GM23248 (cell line): Measurements from ENCODE around the gene CSTF2. TPM values are rescaled to one million over a fixed set of nuclear protein-coding genes. Genes with fewer than 3 reads are reported as not detected.

Experiments used
- DNase-seq: peaks from one replicate; pipeline ENCODE4 v3.0.0-alpha.2; 2015
- H2AFZ ChIP-seq: fragments of 200-600 bp; sonication (generic); 2 replicates; pipeline ENCODE4 v1.6.1; 2016; ENCODE audit warnings: antibody characterized with exemption
- H3F3A ChIP-seq: fragments of 200-600 bp; sonication (generic); 2 replicates; pipeline ENCODE4 v1.6.1; 2016; ENCODE audit warnings: mild to moderate bottlenecking, antibody characterized with exemption, mixed run types; ENCODE audit not compliant: insufficient read depth
- H3K27ac ChIP-seq: fragments of 200-600 bp; sonication (generic); 2 replicates; pipeline ENCODE4 v1.5.1; 2016; ENCODE audit warnings: mild to moderate bottlenecking
- H3K27me3 ChIP-seq: fragments of 200-600 bp; sonication (generic); replicated peaks from 2 replicates; pipeline ENCODE4 v1.6.1; 2016; ENCODE audit warnings: mild to moderate bottlenecking; ENCODE audit not compliant: insufficient read depth
- H3K36me3 ChIP-seq: fragments of 200-600 bp; sonication (generic); 2 replicates; pipeline ENCODE4 v1.6.1; 2016; ENCODE audit warnings: low read depth, mild to moderate bottlenecking
- H3K4me1 ChIP-seq: fragments of 200-600 bp; sonication (generic); 2 replicates; pipeline ENCODE4 v1.6.1; 2016; ENCODE audit warnings: mild to moderate bottlenecking; ENCODE audit not compliant: insufficient read depth
- H3K4me2 ChIP-seq: fragments of 200-600 bp; sonication (generic); one replicate; pipeline ENCODE4 v1.6.1; 2016; ENCODE audit warnings: mild to moderate bottlenecking; ENCODE audit not compliant: unreplicated experiment
- H3K4me3 ChIP-seq: fragments of 200-600 bp; sonication (generic); 2 replicates; pipeline ENCODE4 v1.5.1; 2016; ENCODE audit warnings: mild to moderate bottlenecking
- H3K79me2 ChIP-seq: fragments of 200-600 bp; sonication (generic); 2 replicates; pipeline ENCODE4 v1.6.1; 2016; ENCODE audit warnings: mild to moderate bottlenecking; ENCODE audit not compliant: insufficient read depth
- H3K9ac ChIP-seq: fragments of 200-600 bp; sonication (generic); 2 replicates; pipeline ENCODE4 v1.6.1; 2016; ENCODE audit warnings: mild to moderate bottlenecking
- H3K9me2 ChIP-seq: fragments of 200-600 bp; sonication (generic); 2 replicates; pipeline ENCODE4 v1.6.1; 2016; ENCODE audit warnings: mixed run types, mild to moderate bottlenecking, moderate library complexity; ENCODE audit not compliant: insufficient read depth
- H3K9me3 ChIP-seq: fragments of 200-600 bp; sonication (generic); one replicate; pipeline ENCODE4 v1.6.1; 2017; ENCODE audit warnings: low read depth
- H4K20me1 ChIP-seq: fragments of 200-600 bp; sonication (generic); 2 replicates; pipeline ENCODE4 v1.6.0; 2016; ENCODE audit not compliant: insufficient read depth
- EZH2 ChIP-seq: fragments of 200-600 bp; sonication (generic); IDR thresholded peaks from 2 replicates; pipeline ENCODE4 v1.6.1; 2018; ENCODE audit warnings: antibody characterized with exemption, mild to moderate bottlenecking; ENCODE audit not compliant: insufficient read depth, poor library complexity, severe bottlenecking
- EZH2phosphoT487 ChIP-seq: fragments of 200-600 bp; sonication (generic); IDR thresholded peaks from 2 replicates; pipeline ENCODE4 v1.6.1; 2018; ENCODE audit warnings: antibody characterized with exemption, moderate library complexity, mild to moderate bottlenecking, low read depth; ENCODE audit not compliant: insufficient read depth
- WGBS, 2 experiments: methylation state at CpG; one replicate each; pipeline ENCODE4 v1.1.6; 2015 to 2017; ENCODE audit warnings: low lambda C conversion rate in 2 of 2, low coverage in 1 of 2; ENCODE audit errors: missing lambda C conversion rate in 2 of 2; 5-methylcytosine and 5-hydroxymethylcytosine counted together
- in situ Hi-C: fragments of 300-500 bp; cut with MboI; formaldehyde crosslinking; loops from 2 replicates; pipeline ENCODE4 v1.15.0; 2020
- polyA plus RNA-seq: library from polyadenylated mRNA; unstranded; fragments of >200 nt; fragmentation: Nextera tagmentation; extraction: Ambion mirVana; gene quantifications from 2 replicates; pipeline ENCODE4 v1.2.1, GENCODE V29; 2016
- total RNA-seq: library from RNA; depleted of rRNA; stranded (reverse); fragments of >200 nt; shearing (Covaris generic); gene quantifications from 2 replicates; pipeline ENCODE4 v1.2.3, GENCODE V29; 2014

Gene CSTF2
- total and polyA plus RNA-seq, 2 experiments from 2014 or later = 12.3 to 15.7 TPM

- Histone ChIP-seq H3K4me2 (no peak overlapping the region), H2AFZ (no peak overlapping the region), H3K9ac (no peak overlapping the region), H3K27me3 (no peaks in the 10 kb centered on the region), H3K4me1 (no peaks in the 10 kb centered on the region), H3K9me2 (no peaks in the 10 kb centered on the region), H3K79me2 (no peaks in the 10 kb centered on the region), H3K4me3 (no peak overlapping the region), H3K9me3 (no peaks in the 10 kb centered on the region), H3K27ac (no peak overlapping the region), H3F3A (no peaks in the 10 kb centered on the region), H4K20me1 (no peaks in the 10 kb centered on the region), H3K36me3 (no peaks in the 10 kb centered on the region)
- DNase-seq = peak; percentile 54
- 21 to 23% methylated on average over 2 of the region's 2 CpGs for WGBS, 2 experiments
- in situ Hi-C loops = no loop called here
- no peak for TF ChIP-seq EZH2
- TF ChIP-seq EZH2phosphoT487 = no peak
Observed at GRCh38 chrX:100864657-100865391, 44.6 kb downstream of the CSTF2 start.

GRCh38 chrX:100868273-100868672, 48.1 kb downstream of the CSTF2 start:
- Histone ChIP-seq H3K36me3 (no peaks in the 10 kb centered on the region), H3F3A (no peaks in the 10 kb centered on the region), H3K27ac (no peak overlapping the region), H3K9me2 (no peaks in the 10 kb centered on the region), H3K4me3 (no peak overlapping the region), H4K20me1 (no peaks in the 10 kb centered on the region), H3K4me1 (no peaks in the 10 kb centered on the region), H3K4me2 (no peak overlapping the region), H2AFZ (no peak overlapping the region), H3K79me2 (no peaks in the 10 kb centered on the region), H3K27me3 (no peaks in the 10 kb centered on the region), H3K9me3 (no peaks in the 10 kb centered on the region), H3K9ac (no peak overlapping the region)
- TF ChIP-seq EZH2phosphoT487 (no peak), EZH2 (no peak)
- 55% methylated on average over 2 of the region's 2 CpGs; no CpG with 5 or more reads in 1 of the 2 experiments for WGBS, 2 experiments
- DNase-seq = no peak
- in situ Hi-C loops = no loop called here

DNA sequence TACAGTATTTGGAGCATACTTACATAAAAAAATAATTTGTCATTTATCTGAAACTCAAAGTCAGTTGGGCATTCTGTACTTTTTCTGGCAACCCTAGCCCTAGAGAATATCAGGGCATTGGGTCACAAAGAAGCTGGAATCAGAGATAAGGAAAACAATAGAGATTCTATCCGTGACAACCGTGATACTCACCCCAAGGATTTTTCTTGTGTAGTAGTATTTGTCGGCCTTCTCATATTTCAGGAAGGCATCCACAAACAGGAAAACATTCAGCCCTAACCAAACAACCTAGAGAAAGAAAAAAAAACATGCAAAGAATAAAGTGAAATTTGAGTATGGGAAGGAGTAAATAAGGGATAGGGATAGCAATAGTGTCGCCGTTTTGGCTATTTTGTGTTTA, 50.3 kb downstream of the CSTF2 start:
- H3K4me1 ChIP-seq = no peaks in the 10 kb centered on the region
- H4K20me1 ChIP-seq = no peaks in the 10 kb centered on the region
- TF ChIP-seq EZH2phosphoT487 (no peak), EZH2 (no peak)
- no peaks in the 10 kb centered on the region for H3K79me2 ChIP-seq
- no peak for DNase-seq
- no peak overlapping the region for H2AFZ ChIP-seq
- 91 to 93% methylated on average over 5 of the region's 5 CpGs for WGBS, 2 experiments
- H3K9me3 ChIP-seq = no peaks in the 10 kb centered on the region
- in situ Hi-C loops = no loop called here
- H3K9ac ChIP-seq = no peak overlapping the region
- H3K27ac ChIP-seq = no peak overlapping the region
- no peaks in the 10 kb centered on the region for H3K9me2 ChIP-seq
- H3K36me3 ChIP-seq = no peaks in the 10 kb centered on the region
- no peak overlapping the region for H3K4me2 ChIP-seq
- H3K4me3 ChIP-seq = no peak overlapping the region
- no peaks in the 10 kb centered on the region for H3F3A ChIP-seq
- no peaks in the 10 kb centered on the region for H3K27me3 ChIP-seq

DNA sequence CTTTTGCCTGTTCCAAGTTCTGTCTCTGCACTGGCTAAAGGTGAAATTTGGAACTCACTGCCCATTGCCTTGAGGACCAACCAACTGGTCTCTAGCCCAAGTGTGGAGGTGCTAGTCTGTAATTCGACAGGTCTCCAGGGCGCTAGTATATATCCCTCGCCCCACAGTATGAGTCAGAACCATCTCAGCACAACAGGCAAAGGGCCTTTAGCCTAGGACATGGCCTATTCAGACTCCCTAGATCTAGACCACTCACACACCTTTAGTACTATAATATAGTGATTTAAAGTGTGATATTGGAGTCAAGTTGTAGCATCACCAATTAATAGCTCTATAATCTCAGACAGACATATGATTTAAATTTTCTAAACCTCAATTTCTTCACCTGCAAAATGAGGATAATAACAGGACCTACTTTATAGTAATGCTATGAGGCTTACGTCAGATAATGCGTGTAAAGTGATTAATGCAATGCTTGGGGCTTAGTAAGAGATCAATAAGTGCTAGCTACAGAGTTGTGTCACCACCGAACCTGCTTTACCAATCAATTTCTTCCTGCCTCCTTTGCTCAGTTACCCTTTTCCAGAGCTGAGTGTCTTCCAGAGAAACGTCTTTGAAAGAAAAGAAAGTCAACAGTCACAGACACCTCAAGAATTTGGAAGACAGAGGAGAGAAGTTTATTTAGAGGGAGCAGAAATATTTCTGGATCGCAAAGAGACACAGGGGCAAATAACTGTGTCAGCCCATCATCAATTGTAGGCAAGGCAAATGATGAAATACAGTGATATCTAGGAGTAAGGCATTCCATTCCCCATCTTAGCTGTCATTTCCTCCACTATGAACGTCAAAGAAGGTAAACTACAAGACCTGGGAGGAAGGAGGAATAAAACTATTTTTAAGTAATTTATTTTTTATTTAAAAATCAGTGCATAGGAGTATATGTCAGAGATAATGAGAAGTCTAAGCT, 51.7 kb downstream of the CSTF2 start:
- Histone ChIP-seq H3F3A (no peaks in the 10 kb centered on the region), H3K36me3 (no peaks in the 10 kb centered on the region), H3K9me2 (no peaks in the 10 kb centered on the region), H4K20me1 (no peaks in the 10 kb centered on the region), H3K9ac (no peak overlapping the region), H3K4me2 (no peak overlapping the region), H2AFZ (no peak overlapping the region), H3K4me1 (no peaks in the 10 kb centered on the region), H3K27me3 (no peaks in the 10 kb centered on the region), H3K79me2 (no peaks in the 10 kb centered on the region), H3K27ac (no peak overlapping the region), H3K4me3 (no peak overlapping the region), H3K9me3 (no peaks in the 10 kb centered on the region)
- in situ Hi-C loops = no loop called here
- no peak for TF ChIP-seq EZH2
- no peak for TF ChIP-seq EZH2phosphoT487
- DNase-seq = peak; percentile 4
- WGBS, 2 experiments = 63 to 68% methylated on average over 8 to 9 of the region's 9 CpGs
